MCF 10A (cell line): ENCODE measurements around the gene TMEM229A. TPM values are rescaled to one million over a fixed set of nuclear protein-coding genes. Genes with fewer than 3 reads are reported as not detected.
"Not testable (repeated sequence)": the region's sequence is repeated elsewhere in the genome, so short reads cannot be mapped to it uniquely, and the experiment has no call there.

ENCODE experiments used
- BruUV-seq: library from RNA; stranded (reverse); fragments of 400-500 nt; replicated peaks from 2 replicates; lab custom pipeline; 2021; lab: Mats Ljungman, UMichigan
- CTCF ChIA-PET: fragments of 300-600 bp; sonication (Branson Sonifier 250); formaldehyde crosslinking; extraction: SDS; loops from one replicate; lab custom pipeline; 2021; ENCODE audit warnings: antibody characterized with exemption, inconsistent platforms; lab: Yijun Ruan, JAX
- POLR2A ChIA-PET: fragments of 300-600, 350-650 bp; sonication (Branson Sonifier 250); formaldehyde crosslinking; extraction: SDS; loops from one replicate; lab custom pipeline; 2020; ENCODE audit warnings: antibody characterized with exemption, inconsistent platforms; lab: Yijun Ruan, JAX
- DNase-seq: peaks from one replicate; pipeline ENCODE4 v3.0.0-alpha.2; 2018; ENCODE audit not compliant: unreplicated experiment
- H3K27ac Mint-ChIP-seq: one replicate; pipeline ENCODE4 v1.8.0; 2022; ENCODE audit warnings: mild to moderate bottlenecking, low read depth, mixed read lengths; ENCODE audit not compliant: unreplicated experiment
- H3K27me3 Mint-ChIP-seq: one replicate; pipeline ENCODE4 v1.8.0; 2022; ENCODE audit warnings: mixed read lengths; ENCODE audit not compliant: insufficient read depth, unreplicated experiment
- H3K36me3 Mint-ChIP-seq: one replicate; pipeline ENCODE4 v1.8.0; 2022; ENCODE audit warnings: mild to moderate bottlenecking, moderate library complexity, mixed read lengths; ENCODE audit not compliant: insufficient read depth, unreplicated experiment
- H3K4me1 Mint-ChIP-seq: one replicate; pipeline ENCODE4 v1.8.0; 2022; ENCODE audit warnings: mixed read lengths; ENCODE audit not compliant: insufficient read depth, unreplicated experiment
- H3K4me3 Mint-ChIP-seq: one replicate; pipeline ENCODE4 v1.8.0; 2022; ENCODE audit warnings: mild to moderate bottlenecking, moderate library complexity, mixed read lengths; ENCODE audit not compliant: unreplicated experiment
- H3K9me3 Mint-ChIP-seq: one replicate; pipeline ENCODE4 v1.8.0; 2022; ENCODE audit warnings: mixed read lengths; ENCODE audit not compliant: unreplicated experiment
- CTCF ChIP-seq: fragments of 200-600 bp; IDR thresholded peaks from one replicate; pipeline ENCODE4 v1.8.0; 2022; ENCODE audit warnings: antibody characterized with exemption, mild to moderate bottlenecking; ENCODE audit not compliant: unreplicated experiment
- intact Hi-C: fragments of 100-400 bp; cut with micrococcal nuclease; formaldehyde crosslinking; loops from 2 replicates; pipeline ENCODE4 v1.14.1; 2022
- total RNA-seq: library from RNA; stranded (reverse); gene quantifications from 2 replicates; pipeline ENCODE4 v1.2.3, GENCODE V29; 2022

The TMEM229A gene
- total RNA-seq, 1 experiment from 2014 or later, result not detected

GRCh38 chr7:124009321-124009720 lies 23.5 kb downstream of the TMEM229A start:
- no peaks in the 10 kb centered on the region for H3K36me3 Mint-ChIP-seq

GRCh38 chr7:124008296-124008695 lies 24.6 kb downstream of the TMEM229A start:
- H3K9me3 Mint-ChIP-seq, DNase-seq, intact Hi-C loops, H3K27me3 Mint-ChIP-seq, H3K4me1 Mint-ChIP-seq, H3K36me3 Mint-ChIP-seq, H3K27ac Mint-ChIP-seq, H3K4me3 Mint-ChIP-seq, BruUV-seq: not testable (repeated sequence)
- ChIA-PET POLR2A (interaction anchor here (0.6 kb wide), 1 partner anchor 33 kb away, joined by 3 read pairs; no protein-coding TSS in a partner anchor), CTCF (interaction anchor here (0.9 kb wide), 1 partner anchor 143 kb away, joined by 3 read pairs; no protein-coding TSS in a partner anchor)

More at GRCh38 chr7:124009321-124009720, 23.5 kb downstream of the TMEM229A start:
- no peaks in the 10 kb centered on the region for H3K27me3 Mint-ChIP-seq
- no peak overlapping the region for H3K4me3 Mint-ChIP-seq
- no peak for TF ChIP-seq CTCF
- BruUV-seq, result no TSS peak
- intact Hi-C loops, result no loop called here
- H3K4me1 Mint-ChIP-seq, result no peaks in the 10 kb centered on the region
- DNase-seq, result no peak
- POLR2A ChIA-PET, result no interaction called here
- CTCF ChIA-PET, result interaction anchor here (0.6 kb wide), 1 partner anchor 92 kb away, joined by 4 read pairs; no protein-coding TSS in a partner anchor
- no peak overlapping the region for H3K27ac Mint-ChIP-seq
- no peaks in the 10 kb centered on the region for H3K9me3 Mint-ChIP-seq

- no TSS peak for BruUV-seq
- ChIA-PET CTCF (no interaction called here), POLR2A (interaction anchor here (0.7 to 0.9 kb wide), 2 partner anchors 24 to 39 kb away, joined by 3 read pairs; no protein-coding TSS in a partner anchor)
- Mint-ChIP-seq H3K9me3 (no peaks in the 10 kb centered on the region), H3K27ac (peak overlapping the region; percentile 6), H3K4me3 (no peak overlapping the region), H3K36me3 (no peaks in the 10 kb centered on the region), H3K4me1 (peaks cover 12% of the 10 kb centered on the region), H3K27me3 (no peaks in the 10 kb centered on the region)
- no peak for DNase-seq
- no peak for TF ChIP-seq CTCF
- intact Hi-C loops, result no loop called here
These were observed 33.2 kb downstream of the TMEM229A start for GRCh38 chr7:123999703-124000102.

- Mint-ChIP-seq H3K9me3 (no peaks in the 10 kb centered on the region), H3K4me1 (peaks cover 12% of the 10 kb centered on the region), H3K27ac (peak overlapping the region; percentile 6), H3K4me3 (no peak overlapping the region), H3K36me3 (no peaks in the 10 kb centered on the region), H3K27me3 (no peaks in the 10 kb centered on the region)
- POLR2A ChIA-PET, result interaction anchor here (0.7 kb wide), 1 partner anchor 24 kb away, joined by 3 read pairs; no protein-coding TSS in a partner anchor
- intact Hi-C loops, result no loop called here
- DNase-seq, result no peak
- CTCF ChIA-PET, result no interaction called here
- no TSS peak for BruUV-seq
- TF ChIP-seq CTCF, result no peak
These were observed 33.9 kb downstream of the TMEM229A start for GRCh38 chr7:123998921-123999320.

- intact Hi-C loops, result no loop called here
- H3K27me3 Mint-ChIP-seq, result no peaks in the 10 kb centered on the region
- no peak overlapping the region for H3K4me3 Mint-ChIP-seq
- ChIA-PET CTCF (no interaction called here), POLR2A (no interaction called here)
- H3K27ac Mint-ChIP-seq, result no peak overlapping the region
- BruUV-seq, result no TSS peak
- no peak for DNase-seq
- no peaks in the 10 kb centered on the region for H3K36me3 Mint-ChIP-seq
- no peaks in the 10 kb centered on the region for H3K9me3 Mint-ChIP-seq
- H3K4me1 Mint-ChIP-seq, result peaks cover 12% of the 10 kb centered on the region
- TF ChIP-seq CTCF, result no peak
These were observed 36.6 kb downstream of the TMEM229A start for GRCh38 chr7:123996327-123996625.
